GM12878 (cell line): ENCODE results near the gene ZFP91. TPM values are rescaled to one million over a fixed set of nuclear protein-coding genes. Genes with fewer than 3 reads are reported as not detected.

Source experiments
- ATAC-seq: fragments of 200-7000 bp; cut with Tn5 transposase; 3 replicates; pipeline ENCODE4 v1.9.1; 2020; ENCODE audit warnings: mild to moderate bottlenecking, moderate library complexity
- BruUV-seq: library from RNA; stranded (reverse); fragments of 400-500 nt; replicated peaks from 2 replicates; lab custom pipeline; 2021; lab: Mats Ljungman, UMichigan
- CTCF ChIA-PET: fragments of 300-600 bp; sonication (Branson Sonifier 250); formaldehyde crosslinking; extraction: SDS; loops from one replicate; lab custom pipeline; 2021; ENCODE audit warnings: inconsistent platforms; lab: Yijun Ruan, JAX
- POLR2A ChIA-PET: fragments of 350-600 bp; formaldehyde crosslinking; extraction: SDS; loops from one replicate; lab custom pipeline; 2021; ENCODE audit warnings: inconsistent platforms; lab: Charles Lee
- RAD21 ChIA-PET: fragments of 300-600 bp; sonication (Branson Sonifier 250); formaldehyde crosslinking; loops from one replicate; lab custom pipeline; 2023; ENCODE audit warnings: antibody characterized with exemption; ENCODE audit not compliant: unreplicated experiment; lab: Charles Lee
- SMC1A ChIA-PET: fragments of 300-600 bp; sonication (Branson Sonifier 250); formaldehyde crosslinking; loops from one replicate; lab custom pipeline; 2023; ENCODE audit not compliant: unreplicated experiment, uncharacterized antibody; lab: Charles Lee
- DNase-seq: peaks from one replicate; pipeline ENCODE4 v3.0.0-alpha.2; 2011; ENCODE audit warnings: low read depth, low spot score
- FAIRE-seq: peaks from 3 replicates; lab custom pipeline; 2011; peaks lifted over from hg19 to GRCh38; lab: Jason Lieb, UNC
- H2AFZ ChIP-seq: 2 replicates; pipeline ENCODE4 v1.6.0; 2011; ENCODE audit warnings: low read depth, low read length, control low read depth; ENCODE audit not compliant: control insufficient read depth
- H3K27ac ChIP-seq: 2 replicates; pipeline ENCODE4 v1.5.1; 2011; ENCODE audit warnings: control low read depth; ENCODE audit not compliant: control insufficient read depth, insufficient read depth
- H3K27me3 ChIP-seq, 2 experiments: replicated peaks in 1 of 2; 2 replicates each; pipeline versions ENCODE4 v1.6.0 to v1.6.1; 2011; ENCODE audit warnings: low read length in 1 of 2; ENCODE audit not compliant: control insufficient read depth in 2 of 2, insufficient read depth in 2 of 2
- H3K36me3 ChIP-seq, 2 experiments: 2 replicates each; pipeline ENCODE4 v1.5.1; 2011; ENCODE audit warnings: low read length in 1 of 2; ENCODE audit not compliant: control insufficient read depth in 2 of 2, insufficient read depth in 2 of 2
- H3K4me1 ChIP-seq: 2 replicates; pipeline ENCODE4 v1.6.1; 2011; ENCODE audit warnings: mild to moderate bottlenecking, low read length, moderate library complexity, mixed read lengths; ENCODE audit not compliant: control insufficient read depth, insufficient read depth
- H3K4me2 ChIP-seq: 2 replicates; pipeline ENCODE4 v1.6.0; 2011; ENCODE audit warnings: control low read depth; ENCODE audit not compliant: control insufficient read depth, insufficient read depth
- H3K4me3 ChIP-seq: fragments of 200-600 bp; sonication (generic); 2 replicates; pipeline ENCODE4 v1.5.1; 2016
- H3K79me2 ChIP-seq: 2 replicates; pipeline ENCODE4 v1.6.0; 2011; ENCODE audit warnings: low read length; ENCODE audit not compliant: control insufficient read depth, insufficient read depth
- H3K9ac ChIP-seq: 2 replicates; pipeline ENCODE4 v1.8.0; 2011; ENCODE audit warnings: low read length, control low read depth, mixed read lengths; ENCODE audit not compliant: control insufficient read depth, insufficient read depth
- H3K9me3 ChIP-seq: replicated peaks from 3 replicates; pipeline ENCODE4 v1.5.1; 2011; ENCODE audit warnings: mild to moderate bottlenecking, low read length; ENCODE audit not compliant: control insufficient read depth, insufficient read depth
- H4K20me1 ChIP-seq: 2 replicates; pipeline ENCODE4 v1.6.0; 2011; ENCODE audit not compliant: control insufficient read depth, insufficient read depth
- GABPA ChIP-seq: IDR thresholded peaks from 2 replicates; pipeline ENCODE4 v1.6.1; 2014; ENCODE audit warnings: antibody characterized with exemption, low read depth, mild to moderate bottlenecking, inconsistent platforms
- HDGF ChIP-seq: fragments of 450-650 bp; IDR thresholded peaks from 2 replicates; pipeline ENCODE4 v1.6.1; 2016; ENCODE audit warnings: antibody characterized with exemption
- HSF1 ChIP-seq: fragments of 150-350 bp; IDR thresholded peaks from 2 replicates; pipeline ENCODE4 v1.6.1; 2014; ENCODE audit warnings: mild to moderate bottlenecking, low read depth, low read length
- IRF4 ChIP-seq: IDR thresholded peaks from 2 replicates; pipeline ENCODE4 v1.6.1; 2011; ENCODE audit warnings: low read depth, low read length
- KAT2A ChIP-seq: conservative IDR thresholded peaks from 2 replicates; pipeline ENCODE4 v1.6.1; 2011; ENCODE audit warnings: low read depth, low read length; ENCODE audit not compliant: control insufficient read depth
- NFXL1 ChIP-seq: fragments of 450-650 bp; IDR thresholded peaks from 2 replicates; pipeline ENCODE4 v1.6.1; 2017; ENCODE audit warnings: antibody characterized with exemption, mild to moderate bottlenecking, borderline replicate concordance
- RBBP5 ChIP-seq: fragments of 200-600 bp; sonication (generic); conservative IDR thresholded peaks from 2 replicates; pipeline ENCODE4 v1.6.1; 2016
- RELA ChIP-seq: fragments of 450-650 bp; IDR thresholded peaks from 2 replicates; pipeline ENCODE4 v1.8.0; 2014; ENCODE audit warnings: borderline replicate concordance; ENCODE audit not compliant: partially characterized antibody
- RELB ChIP-seq: fragments of 450-650 bp; IDR thresholded peaks from 2 replicates; pipeline ENCODE4 v1.6.1; 2017; ENCODE audit warnings: low read depth, mild to moderate bottlenecking, moderate library complexity
- SMC3 ChIP-seq: IDR thresholded peaks from 2 replicates; pipeline ENCODE4 v1.6.1; 2011; ENCODE audit warnings: low read length, improper control_type of control experiment, borderline replicate concordance
- ZNF274 ChIP-seq: IDR thresholded peaks from one replicate; pipeline ENCODE4 v1.8.0; 2011; ENCODE audit not compliant: insufficient read length, insufficient read depth
- ZNF384 ChIP-seq: IDR thresholded peaks from 2 replicates; pipeline ENCODE4 v1.6.1; 2012; ENCODE audit warnings: low read depth, mild to moderate bottlenecking, low read length, improper control_type of control experiment, borderline replicate concordance
- WGBS: methylation state at CpG from one replicate; pipeline ENCODE4 v1.1.6; 2016; ENCODE audit warnings: low lambda C conversion rate; ENCODE audit not compliant: insufficient replicate concordance, insufficient coverage; ENCODE audit errors: missing lambda C conversion rate; 5-methylcytosine and 5-hydroxymethylcytosine counted together
- in situ Hi-C: fragments of 300-500 bp; cut with MboI; formaldehyde crosslinking; loops from 9 replicates; pipeline ENCODE4 v1.14.3; 2018; ENCODE audit warnings: mixed read lengths
- intact Hi-C: fragments of 100-400 bp; cut with micrococcal nuclease; formaldehyde crosslinking; loops from one replicate; pipeline ENCODE4 v1.14.2; 2022; ENCODE audit not compliant: unreplicated experiment
- polyA plus RNA-seq, 11 experiments: library from polyadenylated mRNA; depleted of rRNA in 4 of 11; unstranded in 6 of 11; stranded (reverse) in 5 of 11; fragments of >200 nt; fragmentation: Nextera tagmentation in 4 of 11; fragmentation: Illumina TruSeq in 1 of 11; extraction: Ambion mirVana in 4 of 11; extraction: Trizol in 1 of 11; gene quantifications; 1 replicate in 1 of 11; 2 replicates in 10 of 11; pipeline versions ENCODE4 v1.2.1 to v1.2.3, GENCODE V29; 2011 to 2016; ENCODE audit warnings: inconsistent platforms in 2 of 11, missing spikeins in 2 of 11, low read depth in 1 of 11
- total RNA-seq, 4 experiments: library from RNA; depleted of rRNA in 3 of 4; stranded (reverse); fragments of >200 nt in 3 of 4; fragmentation: Illumina TruSeq in 1 of 4; extraction: Trizol in 1 of 4; gene quantifications; 2 replicates each; pipeline versions ENCODE4 v1.2.1 to v1.2.3, GENCODE V29; 2013 to 2021
- TF ChIP-seq, protein P1 (sequence below): IDR thresholded peaks from 2 replicates; pipeline ENCODE4 v1.6.1; 2011; ENCODE audit warnings: low read depth, mild to moderate bottlenecking, low read length, moderate library complexity, borderline replicate concordance; ENCODE audit errors: extremely low read depth

The ZFP91 gene
- total and polyA plus RNA-seq, 10 of the 15 experiments (the other 5 are each of a cell fraction or from before 2014, with no cell fraction given), result 12.9 to 54.1 (median 31.7) TPM

DNA sequence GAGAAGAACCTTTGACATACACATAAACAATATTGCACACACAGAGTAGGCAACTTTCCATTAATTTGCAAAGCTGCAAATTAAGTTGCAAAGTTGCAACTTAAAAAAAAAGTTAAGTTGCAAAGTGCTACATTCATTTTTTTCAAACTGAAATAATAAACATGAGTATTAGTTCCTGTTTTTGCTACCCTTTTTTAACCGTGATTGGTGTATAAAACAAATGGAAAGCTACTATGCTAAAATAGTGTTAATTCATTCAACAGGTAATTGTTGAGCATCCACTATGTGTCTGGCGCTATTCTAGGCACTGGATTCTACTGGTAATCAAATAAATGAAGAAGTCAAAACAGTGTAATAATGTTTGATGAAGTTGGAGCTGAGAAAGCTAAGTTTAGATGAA lies 8.1 kb downstream of the ZFP91 start:
- SMC1A ChIA-PET, result interaction anchor here (0.6 to 2.7 kb wide), 8 partner anchors 10 to 956 kb away, joined by 3 to 10 read pairs (median 4); no protein-coding TSS in a partner anchor
- Histone ChIP-seq H3K79me2 (peaks cover 97% of the 10 kb centered on the region), H3K36me3 (peaks cover 0 to 5% of the 10 kb centered on the region in 2 experiments; a peak in 3 of 4 replicates), H3K9me3 (no peaks in the 10 kb centered on the region), H3K4me1 (peaks cover 12% of the 10 kb centered on the region; the same call in 1 of the 2 replicates), H4K20me1 (no peaks in the 10 kb centered on the region), H2AFZ (no peak overlapping the region), H3K4me3 (peak overlapping the region; percentile 2; the same call in 1 of the 2 replicates), H3K9ac (no peak overlapping the region), H3K27me3 (no peaks in the 10 kb centered on the region), H3K4me2 (peak overlapping the region; percentile 43; the same call in 1 of the 2 replicates), H3K27ac (no peak overlapping the region)
- FAIRE-seq (no peak), DNase-seq (no peak), ATAC-seq (peak; percentile 6)
- RAD21 ChIA-PET, result interaction anchor here (1.1 to 2.8 kb wide), 4 partner anchors 10 to 924 kb away, joined by 3 to 11 read pairs (median 4); no protein-coding TSS in a partner anchor
- in situ Hi-C loops (loop anchor here (25.0 kb wide), 2 partner anchors 1075 to 1250 kb away; partner anchors contain the start of genes P2RX3, PATL1 and SSRP1), intact Hi-C loops (no loop called here)
- 48% methylated on average over 2 of the region's 2 CpGs for WGBS
- TF ChIP-seq HDGF, result no peak
- TF ChIP-seq, protein P1, sequence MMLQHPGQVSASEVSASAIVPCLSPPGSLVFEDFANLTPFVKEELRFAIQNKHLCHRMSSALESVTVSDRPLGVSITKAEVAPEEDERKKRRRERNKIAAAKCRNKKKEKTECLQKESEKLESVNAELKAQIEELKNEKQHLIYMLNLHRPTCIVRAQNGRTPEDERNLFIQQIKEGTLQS, result no peak
- peak; percentile 69; the same call in 1 of the 2 replicates for TF ChIP-seq ZNF384
- no peak for TF ChIP-seq ZNF274
- BruUV-seq, result no TSS peak
- POLR2A ChIA-PET, result interaction anchor here (1.5 to 1.8 kb wide), 2 partner anchors 9 to 10 kb away, joined by 5 read pairs; no protein-coding TSS in a partner anchor
- CTCF ChIA-PET, result interaction anchor here (0.9 to 5.3 kb wide), 6 partner anchors 10 to 42 kb away, joined by 4 to 32 read pairs (median 12); partner anchors contain the start of gene LPXN

- WGBS, result 98% methylated on average over 3 of the region's 3 CpGs
- H3K79me2 ChIP-seq, result peaks cover 86% of the 10 kb centered on the region
- no peak for ATAC-seq
- H3K4me1 ChIP-seq, result peaks cover 11% of the 10 kb centered on the region
- H3K27ac ChIP-seq, result no peak overlapping the region
- POLR2A ChIA-PET, result interaction anchor here (0.7 to 1.4 kb wide), 3 partner anchors 10 to 44 kb away, joined by 3 to 4 read pairs (median 3); no protein-coding TSS in a partner anchor
- in situ Hi-C loops (loop anchor here (25.0 kb wide), 2 partner anchors 1071 to 1254 kb away; partner anchors contain the start of genes P2RX3, PATL1 and SSRP1), intact Hi-C loops (no loop called here)
- H2AFZ ChIP-seq, result no peak overlapping the region
- BruUV-seq, result no TSS peak
- RAD21 ChIA-PET, result no interaction called here
- no peak overlapping the region for H3K4me2 ChIP-seq
- H3K9ac ChIP-seq, result no peak overlapping the region
- H4K20me1 ChIP-seq, result no peaks in the 10 kb centered on the region
- peaks cover 2 to 5% of the 10 kb centered on the region in 2 experiments for H3K36me3 ChIP-seq
- CTCF ChIA-PET, result interaction anchor here (0.7 to 1.4 kb wide), 3 partner anchors 24 to 1298 kb away, joined by 3 to 5 read pairs (median 4); no protein-coding TSS in a partner anchor
- H3K27me3 ChIP-seq, result no peaks in the 10 kb centered on the region
- H3K9me3 ChIP-seq, result no peaks in the 10 kb centered on the region
- no peak for FAIRE-seq
- SMC1A ChIA-PET, result interaction anchor here (0.6 to 1.5 kb wide), 2 partner anchors 12 to 38 kb away, joined by 3 read pairs; no protein-coding TSS in a partner anchor
- no peak overlapping the region for H3K4me3 ChIP-seq
- DNase-seq, result no peak
- TF ChIP-seq RELB, result no peak
- TF ChIP-seq HSF1, result no peak
- no peak for TF ChIP-seq RBBP5
- TF ChIP-seq RELA, result no peak
- TF ChIP-seq IRF4, result no peak
- no peak for TF ChIP-seq GABPA
- TF ChIP-seq SMC3, result no peak
- no peak for TF ChIP-seq NFXL1
- no peak for TF ChIP-seq KAT2A
Measured at GRCh38 chr11:58591659-58592058, 12.8 kb downstream of the ZFP91 start.
